ENCODE measurements around the gene FGF23.

- peak; percentile 81 for TF ChIP-seq CTCF (conservative IDR thresholded peaks at IDR 0.05; ENCODE audit: low read length)
- no peak for TF ChIP-seq EZH2phosphoT487 (IDR thresholded peaks at IDR 0.05; ENCODE audit: borderline replicate concordance)
These were observed 42.1 kb upstream of the FGF23 start for GRCh38 chr12:4421590-4422031.

Measured in Loucy (cell line).